ENCODE data around the gene ZIC4. TPM values are rescaled to one million over a fixed set of nuclear protein-coding genes. Genes with fewer than 3 reads are reported as not detected.

The ZIC4 gene
- total RNA-seq, 1 experiment from 2014 or later = not detected

GRCh38 chr3:147397155-147397874 is 9.0 kb downstream of the ZIC4 start:
- no peaks in the 10 kb centered on the region for H3K36me3 Mint-ChIP-seq (ENCODE audit: insufficient read depth, unreplicated experiment)
- TF ChIP-seq, protein P1, sequence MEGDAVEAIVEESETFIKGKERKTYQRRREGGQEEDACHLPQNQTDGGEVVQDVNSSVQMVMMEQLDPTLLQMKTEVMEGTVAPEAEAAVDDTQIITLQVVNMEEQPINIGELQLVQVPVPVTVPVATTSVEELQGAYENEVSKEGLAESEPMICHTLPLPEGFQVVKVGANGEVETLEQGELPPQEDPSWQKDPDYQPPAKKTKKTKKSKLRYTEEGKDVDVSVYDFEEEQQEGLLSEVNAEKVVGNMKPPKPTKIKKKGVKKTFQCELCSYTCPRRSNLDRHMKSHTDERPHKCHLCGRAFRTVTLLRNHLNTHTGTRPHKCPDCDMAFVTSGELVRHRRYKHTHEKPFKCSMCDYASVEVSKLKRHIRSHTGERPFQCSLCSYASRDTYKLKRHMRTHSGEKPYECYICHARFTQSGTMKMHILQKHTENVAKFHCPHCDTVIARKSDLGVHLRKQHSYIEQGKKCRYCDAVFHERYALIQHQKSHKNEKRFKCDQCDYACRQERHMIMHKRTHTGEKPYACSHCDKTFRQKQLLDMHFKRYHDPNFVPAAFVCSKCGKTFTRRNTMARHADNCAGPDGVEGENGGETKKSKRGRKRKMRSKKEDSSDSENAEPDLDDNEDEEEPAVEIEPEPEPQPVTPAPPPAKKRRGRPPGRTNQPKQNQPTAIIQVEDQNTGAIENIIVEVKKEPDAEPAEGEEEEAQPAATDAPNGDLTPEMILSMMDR (IDR thresholded peaks at IDR 0.05; ENCODE audit: unreplicated experiment) = no peak
- no peak overlapping the region for H3K4me3 Mint-ChIP-seq (ENCODE audit: unreplicated experiment)
- peaks cover 7% of the 10 kb centered on the region for H3K9me3 Mint-ChIP-seq (ENCODE audit: unreplicated experiment)
- no TSS peak for BruUV-seq (replicated peaks)
- DNase-seq (ENCODE audit: unreplicated experiment) = no peak
- H3K27ac Mint-ChIP-seq (ENCODE audit: low read depth, unreplicated experiment) = no peak overlapping the region
- ChIA-PET CTCF (interaction anchor here (1.0 kb wide), 1 partner anchor 124 kb away, joined by 3 read pairs; no protein-coding TSS in a partner anchor), POLR2A (no interaction called here)
- H3K27me3 Mint-ChIP-seq (ENCODE audit: insufficient read depth, unreplicated experiment) = peaks cover 6% of the 10 kb centered on the region
- H3K4me1 Mint-ChIP-seq (ENCODE audit: insufficient read depth, unreplicated experiment) = no peaks in the 10 kb centered on the region
- intact Hi-C loops (cut with micrococcal nuclease) = no loop called here

DNA sequence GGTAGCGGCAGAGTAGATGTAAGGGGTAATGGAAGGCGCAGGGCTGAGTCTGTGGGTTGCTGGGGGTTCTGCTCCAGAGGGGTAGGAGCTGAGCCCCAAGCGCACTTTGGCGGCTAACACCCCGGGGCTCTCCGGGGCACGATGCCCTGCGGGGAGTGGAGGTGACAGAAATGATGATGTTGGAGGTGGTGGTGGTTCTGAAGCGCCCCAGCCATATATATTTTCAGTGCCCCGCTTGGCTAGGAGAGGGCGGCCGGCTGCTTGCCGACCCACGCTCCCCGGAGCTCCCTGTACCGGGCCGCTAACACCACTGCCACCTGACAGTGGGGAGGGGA is 9.7 kb downstream of the ZIC4 start:
- Mint-ChIP-seq H3K27me3 (ENCODE audit: insufficient read depth, unreplicated experiment) (no peaks in the 10 kb centered on the region), H3K4me1 (ENCODE audit: insufficient read depth, unreplicated experiment) (no peaks in the 10 kb centered on the region), H3K36me3 (ENCODE audit: insufficient read depth, unreplicated experiment) (no peaks in the 10 kb centered on the region), H3K27ac (ENCODE audit: low read depth, unreplicated experiment) (no peak overlapping the region), H3K9me3 (ENCODE audit: unreplicated experiment) (peaks cover 7% of the 10 kb centered on the region), H3K4me3 (ENCODE audit: unreplicated experiment) (no peak overlapping the region)
- BruUV-seq (replicated peaks) = no TSS peak
- intact Hi-C loops (cut with micrococcal nuclease) = no loop called here
- POLR2A ChIA-PET = no interaction called here
- no peak for DNase-seq (ENCODE audit: unreplicated experiment)
- CTCF ChIA-PET = no interaction called here
- TF ChIP-seq, protein P1 (IDR thresholded peaks at IDR 0.05; ENCODE audit: unreplicated experiment) = no peak

GRCh38 chr3:147395899-147396711 is 10.2 kb downstream of the ZIC4 start:
- BruUV-seq (replicated peaks) = no TSS peak
- POLR2A ChIA-PET = no interaction called here
- TF ChIP-seq, protein P1 (IDR thresholded peaks at IDR 0.05; ENCODE audit: unreplicated experiment) = no peak
- Mint-ChIP-seq H3K9me3 (ENCODE audit: unreplicated experiment) (peaks cover 7% of the 10 kb centered on the region), H3K4me1 (ENCODE audit: insufficient read depth, unreplicated experiment) (no peaks in the 10 kb centered on the region), H3K36me3 (ENCODE audit: insufficient read depth, unreplicated experiment) (no peaks in the 10 kb centered on the region), H3K4me3 (ENCODE audit: unreplicated experiment) (no peak overlapping the region), H3K27me3 (ENCODE audit: insufficient read depth, unreplicated experiment) (no peaks in the 10 kb centered on the region), H3K27ac (ENCODE audit: low read depth, unreplicated experiment) (no peak overlapping the region)
- intact Hi-C loops (cut with micrococcal nuclease) = no loop called here
- CTCF ChIA-PET = no interaction called here
- DNase-seq (ENCODE audit: unreplicated experiment) = no peak

DNA sequence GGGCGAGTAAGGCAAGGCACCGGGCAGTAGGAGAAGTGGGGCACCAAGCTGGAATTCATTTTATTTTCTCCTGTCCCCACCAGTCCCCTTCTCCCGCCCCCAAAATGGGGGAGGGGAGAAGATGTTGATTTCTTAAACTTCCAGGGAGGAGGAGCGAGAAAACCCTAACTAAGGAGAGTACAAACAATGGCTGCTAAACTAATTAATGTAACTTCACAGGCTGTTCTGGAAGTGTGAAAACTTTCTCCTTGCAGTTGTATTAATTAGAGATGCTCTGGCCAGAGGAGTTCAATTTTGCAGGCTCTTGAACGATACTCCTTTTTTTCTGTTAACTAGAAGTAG is 11.5 kb downstream of the ZIC4 start:
- TF ChIP-seq, protein P1 (IDR thresholded peaks at IDR 0.05; ENCODE audit: unreplicated experiment) = no peak
- intact Hi-C loops (cut with micrococcal nuclease) = no loop called here
- DNase-seq (ENCODE audit: unreplicated experiment) = no peak
- H3K27me3 Mint-ChIP-seq (ENCODE audit: insufficient read depth, unreplicated experiment) = no peaks in the 10 kb centered on the region
- H3K36me3 Mint-ChIP-seq (ENCODE audit: insufficient read depth, unreplicated experiment) = no peaks in the 10 kb centered on the region
- H3K4me3 Mint-ChIP-seq (ENCODE audit: unreplicated experiment) = no peak overlapping the region
- no peak overlapping the region for H3K27ac Mint-ChIP-seq (ENCODE audit: low read depth, unreplicated experiment)
- ChIA-PET CTCF (no interaction called here), POLR2A (no interaction called here)
- H3K9me3 Mint-ChIP-seq (ENCODE audit: unreplicated experiment) = peaks cover 7% of the 10 kb centered on the region
- no peaks in the 10 kb centered on the region for H3K4me1 Mint-ChIP-seq (ENCODE audit: insufficient read depth, unreplicated experiment)
- no TSS peak for BruUV-seq (replicated peaks)

Measured in MCF 10A (cell line).